GM12891 (cell line): Measurements from ENCODE around the gene PARVB.
A peak's percentile ranks its signal among the peaks of the same experiment; 100 is the strongest.

Experiments used
- DNase-seq: peaks from one replicate; pipeline ENCODE4 v3.0.0; 2011; ENCODE audit warnings: low spot score; ENCODE audit not compliant: insufficient read length
- FAIRE-seq: peaks from 2 replicates; lab custom pipeline; 2011; peaks lifted over from hg19 to GRCh38; lab: Jason Lieb, UNC
- PAX5 ChIP-seq: IDR thresholded peaks from 2 replicates; pipeline ENCODE4 v1.6.1; 2011; ENCODE audit warnings: low read length, moderate library complexity, mild to moderate bottlenecking; ENCODE audit not compliant: insufficient read depth, severe bottlenecking
- POLR2A ChIP-seq: IDR thresholded peaks from 2 replicates; pipeline ENCODE4 v1.6.1; 2011; ENCODE audit warnings: low read depth, low read length, control low read depth
- POLR2AphosphoS5 ChIP-seq: IDR thresholded peaks from 2 replicates; pipeline ENCODE4 v1.6.1; 2011; ENCODE audit warnings: low read depth, low read length, control low read depth
- POU2F2 ChIP-seq: IDR thresholded peaks from 2 replicates; pipeline ENCODE4 v1.6.1; 2011; ENCODE audit warnings: low read depth, mild to moderate bottlenecking, control low read depth, low read length, moderate library complexity
- SPI1 ChIP-seq: IDR thresholded peaks from 2 replicates; pipeline ENCODE4 v1.6.1; 2011; ENCODE audit warnings: low read depth, low read length, control low read depth
- TAF1 ChIP-seq: IDR thresholded peaks from 2 replicates; pipeline ENCODE4 v1.6.1; 2011; ENCODE audit warnings: low read depth, low read length, control low read depth

PARVB gene

DNA sequence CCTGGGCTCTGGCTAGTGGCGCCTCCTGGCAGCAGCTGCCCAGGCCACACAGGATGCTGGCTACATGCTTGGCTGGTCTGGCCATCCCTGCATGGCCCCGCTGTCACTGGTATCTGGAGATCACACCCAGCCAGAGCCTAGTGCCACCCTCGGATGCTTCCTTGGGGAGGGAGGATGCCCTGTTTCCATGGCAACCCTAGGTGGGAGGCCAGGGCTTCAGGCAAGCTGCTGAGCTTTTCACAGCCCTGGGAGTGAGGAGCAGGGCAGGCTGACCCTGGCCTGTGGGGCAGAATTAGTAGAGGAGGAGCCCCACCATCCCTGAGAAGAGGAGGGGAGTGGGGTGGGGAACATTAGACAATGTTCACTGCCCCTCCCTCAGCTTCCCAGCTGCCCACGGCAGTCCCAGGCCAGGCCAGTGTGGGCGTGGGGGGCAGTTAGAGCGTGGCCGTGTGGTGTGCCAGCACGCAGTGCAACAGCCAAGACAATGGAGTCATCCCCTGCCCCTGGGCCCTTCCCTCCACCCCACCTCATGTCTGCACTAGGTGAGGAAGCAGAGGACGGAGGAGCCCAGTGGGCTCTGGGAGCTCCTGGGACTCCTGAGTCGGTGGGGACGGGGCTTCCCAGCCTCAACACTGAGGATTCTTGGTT is 50.4 kb downstream of the PARVB start:
- FAIRE-seq (peak; percentile 13), DNase-seq (no peak)
- TF ChIP-seq PAX5 = no peak

DNA sequence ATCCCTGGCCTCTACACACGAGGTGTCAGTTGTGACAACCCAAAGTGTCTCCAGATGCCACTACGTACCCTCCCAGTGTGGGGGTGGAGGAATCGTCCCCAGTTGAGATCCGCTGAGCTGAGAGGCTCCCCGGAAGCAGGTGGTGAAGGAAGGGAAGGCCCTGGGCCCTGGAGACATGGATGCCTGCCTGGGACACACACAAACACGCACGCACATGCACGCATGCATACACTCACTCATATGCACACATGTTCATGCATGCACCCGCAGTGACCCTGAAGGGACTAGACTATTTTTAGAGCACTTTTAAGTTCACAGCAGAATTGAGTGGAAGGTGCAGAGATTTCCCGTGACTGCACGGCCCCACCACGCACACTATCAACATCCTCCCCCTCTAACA is 50.9 kb downstream of the PARVB start:
- FAIRE-seq = no peak
- no peak for DNase-seq
- TF ChIP-seq SPI1 = no peak
- no peak for TF ChIP-seq PAX5
- no peak for TF ChIP-seq TAF1
- TF ChIP-seq POLR2AphosphoS5 = no peak
- no peak for TF ChIP-seq POLR2A
- TF ChIP-seq POU2F2 = no peak

DNA sequence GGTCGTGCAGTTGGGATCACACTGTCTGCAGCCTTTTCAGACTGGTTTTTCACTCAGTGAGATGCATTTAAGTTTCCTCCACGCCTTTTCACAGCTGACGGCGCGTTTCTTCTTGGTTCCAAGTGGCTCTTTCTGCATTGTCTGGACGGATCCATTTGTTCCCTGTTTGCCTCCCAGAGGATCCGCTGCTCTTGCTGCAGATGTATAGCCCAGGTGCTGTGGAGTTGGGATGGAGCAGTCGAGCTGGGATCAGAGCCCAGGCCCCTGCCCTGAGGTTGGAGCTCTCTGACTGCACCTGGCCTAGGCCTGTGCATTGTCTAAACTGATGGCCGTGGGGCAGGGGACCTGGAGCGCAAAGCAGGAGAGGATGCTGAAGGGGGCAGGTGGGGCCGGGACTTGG is 51.6 kb downstream of the PARVB start:
- no peak for TF ChIP-seq SPI1
- no peak for TF ChIP-seq POU2F2
- TF ChIP-seq PAX5 = no peak
- TF ChIP-seq POLR2AphosphoS5 = no peak
- TF ChIP-seq TAF1 = no peak
- TF ChIP-seq POLR2A = no peak
- no peak for FAIRE-seq
- DNase-seq = no peak

DNA sequence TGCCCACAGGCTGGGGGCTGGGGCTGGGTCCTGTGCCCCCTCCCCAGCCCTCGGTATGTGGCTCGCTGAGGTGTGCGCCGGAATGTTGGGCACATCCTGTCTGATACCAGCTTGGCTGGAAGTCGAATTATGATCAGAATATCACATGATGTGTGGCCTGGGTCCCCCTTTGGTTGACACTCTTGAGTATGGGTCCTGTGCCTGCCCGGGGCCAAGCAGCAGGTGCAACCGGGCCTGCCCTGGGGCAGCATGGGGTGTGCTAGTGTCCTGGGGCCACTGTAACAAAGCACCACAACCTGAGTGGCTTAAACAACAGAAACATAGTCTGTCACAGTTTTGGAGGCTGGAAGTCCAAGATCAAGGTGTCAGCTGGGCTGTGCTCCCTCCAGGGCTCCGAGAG is 52.7 kb downstream of the PARVB start:
- FAIRE-seq (no peak), DNase-seq (no peak)
- TF ChIP-seq POLR2AphosphoS5 (no peak), PAX5 (no peak), TAF1 (no peak), POU2F2 (no peak), SPI1 (no peak), POLR2A (no peak)

DNA sequence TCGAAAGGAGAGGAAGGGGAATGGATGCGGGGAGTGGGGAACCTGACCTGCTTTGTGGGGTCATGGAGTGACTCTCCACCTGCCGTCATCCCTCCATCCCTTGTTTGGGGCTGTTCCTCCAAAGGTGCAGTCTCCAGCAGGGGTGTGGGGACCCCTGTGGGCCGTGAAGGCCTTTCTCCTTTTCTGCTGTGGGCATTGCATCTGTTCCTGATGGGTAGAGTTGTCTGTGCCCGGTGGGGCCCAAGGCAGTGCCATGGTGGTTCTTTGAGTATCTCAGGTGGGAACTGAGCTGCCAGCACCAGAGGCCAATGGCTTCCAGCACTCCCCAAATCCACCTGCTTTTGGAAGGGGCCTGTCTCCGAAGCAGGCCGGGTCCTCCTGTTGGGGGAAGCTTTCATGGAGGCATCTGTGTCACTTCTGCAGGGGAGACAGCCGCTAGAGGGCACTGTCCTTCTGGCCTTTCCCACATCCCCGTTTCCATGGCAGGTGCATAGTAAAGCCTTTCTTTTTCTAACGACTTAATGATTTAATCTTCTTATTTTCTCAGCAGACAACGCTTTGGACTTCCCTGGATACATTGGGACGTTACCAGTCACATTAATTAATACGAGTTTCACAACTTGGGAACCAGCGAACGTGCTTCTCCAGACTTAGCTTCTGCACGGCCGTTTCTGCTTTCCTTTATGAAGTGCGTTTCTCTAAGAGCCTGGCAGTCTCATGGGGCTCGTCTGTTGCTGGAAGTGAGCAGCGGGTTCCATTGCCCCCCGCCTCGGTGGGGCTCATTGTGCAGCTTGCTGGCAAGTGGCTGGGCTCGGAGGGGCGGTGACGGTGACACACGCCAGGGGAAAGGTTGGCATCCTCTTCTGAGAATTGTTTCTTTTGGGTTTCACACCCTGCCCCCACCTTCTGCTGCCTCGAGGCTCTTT is 57.1 kb downstream of the PARVB start:
- FAIRE-seq = peak; percentile 60
- TF ChIP-seq POLR2A (no peak), SPI1 (peak; percentile 27; the same call in 1 of the 2 replicates), PAX5 (no peak), POLR2AphosphoS5 (no peak)

DNA sequence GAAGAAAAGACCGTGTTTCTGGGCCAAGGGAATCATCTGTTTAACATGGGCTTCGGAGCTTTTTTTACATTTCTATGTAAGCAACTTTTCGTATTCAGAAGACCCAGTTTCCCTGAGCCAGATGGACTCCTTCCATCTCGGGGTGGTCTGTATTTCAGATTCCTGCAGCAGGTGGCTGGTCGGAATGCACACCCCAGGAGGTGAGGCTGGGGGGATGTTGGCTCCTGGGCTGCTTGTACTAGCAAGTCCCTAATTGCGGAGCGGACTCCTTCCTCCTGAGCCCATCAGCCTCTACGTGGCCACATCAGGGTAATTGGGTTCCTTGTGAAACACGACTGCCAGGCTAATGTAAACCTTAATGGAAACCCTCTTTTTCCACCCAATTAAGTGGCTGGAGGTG is 58.7 kb downstream of the PARVB start:
- no peak for FAIRE-seq
- DNase-seq = no peak

More for the DNA sequence above, 57.1 kb downstream of the PARVB start:
- DNase-seq = peak; percentile 87

DNA sequence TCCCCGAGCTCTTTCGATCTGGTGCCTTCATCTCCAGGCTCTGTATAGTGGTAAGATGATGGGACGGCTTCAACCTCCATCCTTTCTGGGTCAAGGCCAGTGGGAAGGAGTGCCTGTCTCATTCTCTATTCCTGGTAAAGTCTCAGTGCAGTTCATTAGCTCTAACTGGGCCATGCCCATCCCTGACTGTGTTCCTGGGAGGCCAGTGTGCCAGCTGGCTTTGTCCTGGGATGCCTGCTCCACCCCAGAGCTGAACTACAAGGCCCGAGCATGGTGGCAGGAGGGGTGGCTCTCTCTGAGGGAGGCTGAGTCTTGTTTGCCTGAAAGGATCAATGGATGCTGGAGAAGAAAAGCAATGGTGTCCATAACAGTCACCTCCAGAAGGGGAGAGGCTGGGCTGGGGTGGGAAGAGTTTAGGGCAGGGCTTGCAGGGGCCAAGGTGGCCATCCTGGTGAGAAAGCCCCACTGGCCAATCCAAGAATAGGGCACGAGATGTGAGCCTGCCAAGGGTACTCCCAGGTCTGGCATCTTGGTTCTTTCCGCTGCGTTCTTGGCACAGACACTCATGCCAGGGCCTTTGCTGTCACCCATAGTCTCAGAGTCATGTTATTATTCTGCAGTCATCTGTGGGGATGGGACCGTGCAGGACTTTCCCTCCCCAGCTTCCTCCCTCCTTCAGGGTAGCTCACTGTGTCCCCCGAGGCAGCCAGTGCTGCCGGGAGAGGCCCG is 60.1 kb downstream of the PARVB start:
- DNase-seq (no peak), FAIRE-seq (no peak)
- TF ChIP-seq POLR2A (no peak), POU2F2 (no peak), PAX5 (no peak), TAF1 (no peak), SPI1 (no peak), POLR2AphosphoS5 (no peak)

More for the DNA sequence above, 58.7 kb downstream of the PARVB start:
- no peak for TF ChIP-seq SPI1
- no peak for TF ChIP-seq POLR2A
- no peak for TF ChIP-seq PAX5
- no peak for TF ChIP-seq POLR2AphosphoS5
- TF ChIP-seq POU2F2 = no peak
- TF ChIP-seq TAF1 = no peak

DNA sequence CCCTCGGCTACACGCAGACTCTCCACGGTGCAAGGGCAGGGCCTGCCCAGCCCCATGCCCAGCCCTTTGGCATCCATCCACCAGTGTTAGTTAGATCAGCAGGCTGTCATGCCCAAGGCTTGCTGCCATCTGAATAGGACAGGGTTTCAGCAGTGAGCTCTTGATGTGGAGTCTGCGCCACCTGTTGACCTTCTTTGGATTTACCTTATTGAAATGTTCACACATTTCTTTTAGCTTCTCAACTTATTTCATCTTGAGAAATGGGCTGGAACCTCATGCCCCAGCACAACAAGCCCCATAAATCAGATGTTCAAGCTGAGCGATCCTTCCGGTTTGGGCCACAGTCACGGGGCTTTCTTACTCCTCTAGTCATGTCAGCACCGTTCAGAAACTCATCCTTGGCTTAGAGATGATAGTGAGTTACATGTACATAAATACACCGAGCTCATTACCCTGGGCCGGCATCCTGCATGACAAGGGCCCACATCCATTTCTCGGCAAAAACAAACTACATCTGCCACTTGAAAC is 61.7 kb downstream of the PARVB start:
- no peak for TF ChIP-seq PAX5
- no peak for TF ChIP-seq POLR2A
- TF ChIP-seq POLR2AphosphoS5 = no peak
- TF ChIP-seq TAF1 = no peak
- no peak for TF ChIP-seq SPI1
- no peak for TF ChIP-seq POU2F2
- DNase-seq = peak; percentile 57
- peak; percentile 81 for FAIRE-seq

DNA sequence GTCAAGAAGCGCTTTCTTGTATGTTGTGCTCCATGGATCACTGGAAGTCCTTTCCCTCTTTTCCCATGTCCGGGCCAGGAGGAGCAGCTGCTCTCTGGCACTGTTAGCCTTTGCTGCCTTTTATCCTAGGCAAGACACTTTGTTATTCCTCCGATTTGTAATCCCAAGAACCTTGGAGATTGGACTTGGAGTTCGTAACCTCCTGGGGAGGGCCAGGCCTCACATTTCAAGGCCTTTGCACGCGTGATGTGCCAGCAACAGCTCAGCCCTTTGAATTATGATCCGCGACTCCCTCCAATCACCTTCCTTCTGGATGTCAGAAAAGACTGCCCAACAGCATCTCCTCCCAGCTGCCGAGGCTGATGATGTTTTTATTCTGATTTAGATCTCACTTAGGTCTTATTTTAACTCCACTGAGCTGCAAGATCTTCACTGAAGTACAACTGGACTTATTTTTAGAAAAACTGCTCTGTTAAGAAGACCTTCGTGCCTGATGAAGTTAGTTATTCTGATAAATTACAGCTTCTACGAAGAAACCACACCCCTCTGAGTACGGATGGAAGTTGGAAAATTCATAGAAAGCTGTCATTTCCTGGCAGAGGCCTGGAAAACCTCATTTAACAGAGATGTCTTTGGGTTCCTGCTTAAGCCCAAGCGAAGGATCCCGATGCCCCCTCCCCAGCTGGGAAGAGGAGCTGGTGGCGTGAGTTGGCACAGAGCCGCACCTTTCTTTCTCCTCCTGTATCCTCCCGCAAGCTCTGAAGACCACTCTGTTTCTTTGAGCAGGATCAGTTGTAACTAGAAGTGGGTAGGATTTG is 62.4 kb downstream of the PARVB start:
- FAIRE-seq (no peak), DNase-seq (no peak)
- no peak for TF ChIP-seq POLR2AphosphoS5
- TF ChIP-seq POLR2A = no peak
- no peak for TF ChIP-seq SPI1
- no peak for TF ChIP-seq POU2F2
- no peak for TF ChIP-seq TAF1
- no peak for TF ChIP-seq PAX5
